GM23338 (cell line): ENCODE data around the gene CD58.

Experiments used
- CREB1 ChIP-seq: fragments of 250-450 bp; sonication (Bioruptor Pico); IDR thresholded peaks from 2 replicates; pipeline ENCODE4 v1.5.0; 2020; ENCODE audit warnings: low read depth, mild to moderate bottlenecking, moderate library complexity
- EZH2 ChIP-seq: fragments of 200-600 bp; sonication (generic); IDR thresholded peaks from one replicate; pipeline ENCODE4 v1.8.0; 2017; ENCODE audit warnings: antibody characterized with exemption, mild to moderate bottlenecking, low read depth; ENCODE audit not compliant: unreplicated experiment
- EZH2phosphoT487 ChIP-seq: fragments of 200-600 bp; sonication (generic); IDR thresholded peaks from one replicate; pipeline ENCODE4 v1.8.1; 2018; ENCODE audit warnings: antibody characterized with exemption; ENCODE audit not compliant: unreplicated experiment
- JUNB ChIP-seq: IDR thresholded peaks from one replicate; pipeline ENCODE4 v1.6.1; 2016; ENCODE audit warnings: antibody characterized with exemption; ENCODE audit not compliant: unreplicated experiment
- NANOG ChIP-seq: IDR thresholded peaks from 2 replicates; pipeline ENCODE4 v1.6.1; 2016; ENCODE audit warnings: antibody characterized with exemption, borderline replicate concordance
- POLR2AphosphoS5 ChIP-seq: IDR thresholded peaks from 2 replicates; pipeline ENCODE4 v1.6.1; 2016; ENCODE audit warnings: antibody characterized with exemption, low read depth
- STAT1 ChIP-seq: IDR thresholded peaks from one replicate; pipeline ENCODE4 v1.6.1; 2016; ENCODE audit warnings: antibody characterized with exemption; ENCODE audit not compliant: unreplicated experiment
- ZNF114 ChIP-seq: fragments of 250-450 bp; sonication (Bioruptor Pico); IDR thresholded peaks from 2 replicates; pipeline ENCODE4 v1.5.0; 2020; ENCODE audit warnings: mild to moderate bottlenecking, moderate library complexity
- ZNF331 ChIP-seq: fragments of 250-450 bp; sonication (Bioruptor Pico); IDR thresholded peaks from 2 replicates; pipeline ENCODE4 v1.5.0; 2020; ENCODE audit warnings: low read depth, mild to moderate bottlenecking, moderate library complexity
- TF ChIP-seq, protein P1 (sequence below), 2 experiments: fragments of 200-600 bp in 1 of 2; sonication (generic) in 1 of 2; conservative IDR thresholded peaks; 2 replicates each; pipeline versions ENCODE4 v1.5.1 to v1.6.1; 2016 to 2017; ENCODE audit warnings: antibody characterized with exemption in 2 of 2, low read depth in 2 of 2, mild to moderate bottlenecking in 2 of 2, moderate library complexity in 1 of 2
- TF ChIP-seq, protein P2 (sequence below): IDR thresholded peaks from one replicate; pipeline ENCODE4 v1.6.1; 2018; ENCODE audit warnings: antibody characterized with exemption; ENCODE audit not compliant: unreplicated experiment
- TF ChIP-seq, protein P3 (sequence below): fragments of 250-450 bp; sonication (Bioruptor Pico); IDR thresholded peaks from 2 replicates; pipeline ENCODE4 v1.5.0; 2020; ENCODE audit warnings: mild to moderate bottlenecking, moderate library complexity
- TF ChIP-seq, protein P4 (sequence below): IDR thresholded peaks from 2 replicates; pipeline ENCODE4 v1.6.1; 2016; ENCODE audit warnings: antibody characterized with exemption

DNA sequence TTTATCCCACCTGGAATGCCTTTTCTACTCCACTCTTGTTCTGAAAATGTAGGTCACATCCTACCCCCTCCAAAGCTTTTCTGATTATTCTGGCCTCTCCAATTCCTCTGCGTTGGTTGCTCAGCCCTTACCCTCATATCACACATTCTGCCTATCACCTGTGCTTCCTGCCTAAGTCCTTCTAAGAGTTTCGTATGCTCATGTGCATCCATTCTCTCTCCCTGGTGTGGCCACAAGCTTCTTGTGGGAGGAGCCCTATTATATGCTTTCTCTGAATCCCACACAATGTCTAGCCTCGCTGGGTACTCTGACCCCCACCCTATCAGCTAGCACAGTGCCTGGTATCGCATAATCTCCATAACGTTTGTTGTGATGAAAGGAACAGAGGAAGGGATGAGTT lies 54.2 kb downstream of the CD58 start:
- TF ChIP-seq, protein P1, sequence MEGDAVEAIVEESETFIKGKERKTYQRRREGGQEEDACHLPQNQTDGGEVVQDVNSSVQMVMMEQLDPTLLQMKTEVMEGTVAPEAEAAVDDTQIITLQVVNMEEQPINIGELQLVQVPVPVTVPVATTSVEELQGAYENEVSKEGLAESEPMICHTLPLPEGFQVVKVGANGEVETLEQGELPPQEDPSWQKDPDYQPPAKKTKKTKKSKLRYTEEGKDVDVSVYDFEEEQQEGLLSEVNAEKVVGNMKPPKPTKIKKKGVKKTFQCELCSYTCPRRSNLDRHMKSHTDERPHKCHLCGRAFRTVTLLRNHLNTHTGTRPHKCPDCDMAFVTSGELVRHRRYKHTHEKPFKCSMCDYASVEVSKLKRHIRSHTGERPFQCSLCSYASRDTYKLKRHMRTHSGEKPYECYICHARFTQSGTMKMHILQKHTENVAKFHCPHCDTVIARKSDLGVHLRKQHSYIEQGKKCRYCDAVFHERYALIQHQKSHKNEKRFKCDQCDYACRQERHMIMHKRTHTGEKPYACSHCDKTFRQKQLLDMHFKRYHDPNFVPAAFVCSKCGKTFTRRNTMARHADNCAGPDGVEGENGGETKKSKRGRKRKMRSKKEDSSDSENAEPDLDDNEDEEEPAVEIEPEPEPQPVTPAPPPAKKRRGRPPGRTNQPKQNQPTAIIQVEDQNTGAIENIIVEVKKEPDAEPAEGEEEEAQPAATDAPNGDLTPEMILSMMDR (conservative IDR thresholded peaks at IDR 0.05; ENCODE audit: low read depth in 2 of 2), result no peak
- TF ChIP-seq EZH2, result no peak
- no peak for TF ChIP-seq POLR2AphosphoS5
- TF ChIP-seq NANOG, result no peak
- no peak for TF ChIP-seq EZH2phosphoT487
- TF ChIP-seq CREB1 (CRISPR knock-in tag), result no peak
- TF ChIP-seq STAT1, result no peak
- TF ChIP-seq, protein P2, sequence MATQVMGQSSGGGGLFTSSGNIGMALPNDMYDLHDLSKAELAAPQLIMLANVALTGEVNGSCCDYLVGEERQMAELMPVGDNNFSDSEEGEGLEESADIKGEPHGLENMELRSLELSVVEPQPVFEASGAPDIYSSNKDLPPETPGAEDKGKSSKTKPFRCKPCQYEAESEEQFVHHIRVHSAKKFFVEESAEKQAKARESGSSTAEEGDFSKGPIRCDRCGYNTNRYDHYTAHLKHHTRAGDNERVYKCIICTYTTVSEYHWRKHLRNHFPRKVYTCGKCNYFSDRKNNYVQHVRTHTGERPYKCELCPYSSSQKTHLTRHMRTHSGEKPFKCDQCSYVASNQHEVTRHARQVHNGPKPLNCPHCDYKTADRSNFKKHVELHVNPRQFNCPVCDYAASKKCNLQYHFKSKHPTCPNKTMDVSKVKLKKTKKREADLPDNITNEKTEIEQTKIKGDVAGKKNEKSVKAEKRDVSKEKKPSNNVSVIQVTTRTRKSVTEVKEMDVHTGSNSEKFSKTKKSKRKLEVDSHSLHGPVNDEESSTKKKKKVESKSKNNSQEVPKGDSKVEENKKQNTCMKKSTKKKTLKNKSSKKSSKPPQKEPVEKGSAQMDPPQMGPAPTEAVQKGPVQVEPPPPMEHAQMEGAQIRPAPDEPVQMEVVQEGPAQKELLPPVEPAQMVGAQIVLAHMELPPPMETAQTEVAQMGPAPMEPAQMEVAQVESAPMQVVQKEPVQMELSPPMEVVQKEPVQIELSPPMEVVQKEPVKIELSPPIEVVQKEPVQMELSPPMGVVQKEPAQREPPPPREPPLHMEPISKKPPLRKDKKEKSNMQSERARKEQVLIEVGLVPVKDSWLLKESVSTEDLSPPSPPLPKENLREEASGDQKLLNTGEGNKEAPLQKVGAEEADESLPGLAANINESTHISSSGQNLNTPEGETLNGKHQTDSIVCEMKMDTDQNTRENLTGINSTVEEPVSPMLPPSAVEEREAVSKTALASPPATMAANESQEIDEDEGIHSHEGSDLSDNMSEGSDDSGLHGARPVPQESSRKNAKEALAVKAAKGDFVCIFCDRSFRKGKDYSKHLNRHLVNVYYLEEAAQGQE, result no peak
- no peak for TF ChIP-seq ZNF114 (CRISPR knock-in tag)
- no peak for TF ChIP-seq JUNB
- TF ChIP-seq, protein P3, sequence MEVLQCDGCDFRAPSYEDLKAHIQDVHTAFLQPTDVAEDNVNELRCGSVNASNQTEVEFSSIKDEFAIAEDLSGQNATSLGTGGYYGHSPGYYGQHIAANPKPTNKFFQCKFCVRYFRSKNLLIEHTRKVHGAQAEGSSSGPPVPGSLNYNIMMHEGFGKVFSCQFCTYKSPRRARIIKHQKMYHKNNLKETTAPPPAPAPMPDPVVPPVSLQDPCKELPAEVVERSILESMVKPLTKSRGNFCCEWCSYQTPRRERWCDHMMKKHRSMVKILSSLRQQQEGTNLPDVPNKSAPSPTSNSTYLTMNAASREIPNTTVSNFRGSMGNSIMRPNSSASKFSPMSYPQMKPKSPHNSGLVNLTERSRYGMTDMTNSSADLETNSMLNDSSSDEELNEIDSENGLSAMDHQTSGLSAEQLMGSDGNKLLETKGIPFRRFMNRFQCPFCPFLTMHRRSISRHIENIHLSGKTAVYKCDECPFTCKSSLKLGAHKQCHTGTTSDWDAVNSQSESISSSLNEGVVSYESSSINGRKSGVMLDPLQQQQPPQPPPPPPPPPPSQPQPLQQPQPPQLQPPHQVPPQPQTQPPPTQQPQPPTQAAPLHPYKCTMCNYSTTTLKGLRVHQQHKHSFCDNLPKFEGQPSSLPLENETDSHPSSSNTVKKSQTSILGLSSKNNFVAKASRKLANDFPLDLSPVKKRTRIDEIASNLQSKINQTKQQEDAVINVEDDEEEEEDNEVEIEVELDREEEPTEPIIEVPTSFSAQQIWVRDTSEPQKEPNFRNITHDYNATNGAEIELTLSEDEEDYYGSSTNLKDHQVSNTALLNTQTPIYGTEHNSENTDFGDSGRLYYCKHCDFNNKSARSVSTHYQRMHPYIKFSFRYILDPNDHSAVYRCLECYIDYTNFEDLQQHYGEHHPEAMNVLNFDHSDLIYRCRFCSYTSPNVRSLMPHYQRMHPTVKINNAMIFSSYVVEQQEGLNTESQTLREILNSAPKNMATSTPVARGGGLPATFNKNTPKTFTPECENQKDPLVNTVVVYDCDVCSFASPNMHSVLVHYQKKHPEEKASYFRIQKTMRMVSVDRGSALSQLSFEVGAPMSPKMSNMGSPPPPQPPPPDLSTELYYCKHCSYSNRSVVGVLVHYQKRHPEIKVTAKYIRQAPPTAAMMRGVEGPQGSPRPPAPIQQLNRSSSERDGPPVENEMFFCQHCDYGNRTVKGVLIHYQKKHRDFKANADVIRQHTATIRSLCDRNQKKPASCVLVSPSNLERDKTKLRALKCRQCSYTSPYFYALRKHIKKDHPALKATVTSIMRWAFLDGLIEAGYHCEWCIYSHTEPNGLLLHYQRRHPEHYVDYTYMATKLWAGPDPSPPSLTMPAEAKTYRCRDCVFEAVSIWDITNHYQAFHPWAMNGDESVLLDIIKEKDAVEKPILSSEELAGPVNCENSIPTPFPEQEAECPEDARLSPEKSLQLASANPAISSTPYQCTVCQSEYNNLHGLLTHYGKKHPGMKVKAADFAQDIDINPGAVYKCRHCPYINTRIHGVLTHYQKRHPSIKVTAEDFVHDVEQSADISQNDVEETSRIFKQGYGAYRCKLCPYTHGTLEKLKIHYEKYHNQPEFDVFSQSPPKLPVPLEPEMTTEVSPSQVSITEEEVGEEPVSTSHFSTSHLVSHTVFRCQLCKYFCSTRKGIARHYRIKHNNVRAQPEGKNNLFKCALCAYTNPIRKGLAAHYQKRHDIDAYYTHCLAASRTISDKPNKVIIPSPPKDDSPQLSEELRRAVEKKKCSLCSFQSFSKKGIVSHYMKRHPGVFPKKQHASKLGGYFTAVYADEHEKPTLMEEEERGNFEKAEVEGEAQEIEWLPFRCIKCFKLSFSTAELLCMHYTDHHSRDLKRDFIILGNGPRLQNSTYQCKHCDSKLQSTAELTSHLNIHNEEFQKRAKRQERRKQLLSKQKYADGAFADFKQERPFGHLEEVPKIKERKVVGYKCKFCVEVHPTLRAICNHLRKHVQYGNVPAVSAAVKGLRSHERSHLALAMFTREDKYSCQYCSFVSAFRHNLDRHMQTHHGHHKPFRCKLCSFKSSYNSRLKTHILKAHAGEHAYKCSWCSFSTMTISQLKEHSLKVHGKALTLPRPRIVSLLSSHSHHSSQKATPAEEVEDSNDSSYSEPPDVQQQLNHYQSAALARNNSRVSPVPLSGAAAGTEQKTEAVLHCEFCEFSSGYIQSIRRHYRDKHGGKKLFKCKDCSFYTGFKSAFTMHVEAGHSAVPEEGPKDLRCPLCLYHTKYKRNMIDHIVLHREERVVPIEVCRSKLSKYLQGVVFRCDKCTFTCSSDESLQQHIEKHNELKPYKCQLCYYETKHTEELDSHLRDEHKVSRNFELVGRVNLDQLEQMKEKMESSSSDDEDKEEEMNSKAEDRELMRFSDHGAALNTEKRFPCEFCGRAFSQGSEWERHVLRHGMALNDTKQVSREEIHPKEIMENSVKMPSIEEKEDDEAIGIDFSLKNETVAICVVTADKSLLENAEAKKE, result no peak
- TF ChIP-seq, protein P4, sequence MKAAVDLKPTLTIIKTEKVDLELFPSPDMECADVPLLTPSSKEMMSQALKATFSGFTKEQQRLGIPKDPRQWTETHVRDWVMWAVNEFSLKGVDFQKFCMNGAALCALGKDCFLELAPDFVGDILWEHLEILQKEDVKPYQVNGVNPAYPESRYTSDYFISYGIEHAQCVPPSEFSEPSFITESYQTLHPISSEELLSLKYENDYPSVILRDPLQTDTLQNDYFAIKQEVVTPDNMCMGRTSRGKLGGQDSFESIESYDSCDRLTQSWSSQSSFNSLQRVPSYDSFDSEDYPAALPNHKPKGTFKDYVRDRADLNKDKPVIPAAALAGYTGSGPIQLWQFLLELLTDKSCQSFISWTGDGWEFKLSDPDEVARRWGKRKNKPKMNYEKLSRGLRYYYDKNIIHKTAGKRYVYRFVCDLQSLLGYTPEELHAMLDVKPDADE, result no peak
- no peak for TF ChIP-seq ZNF331 (CRISPR knock-in tag)
